HepG2 (cell line): ENCODE results near the gene SMNDC1. TPM values are rescaled to one million over a fixed set of nuclear protein-coding genes. Genes with fewer than 3 reads are reported as not detected.

Source experiments
- ATAC-seq: fragments of 200-7000 bp; cut with Tn5 transposase; 3 replicates; pipeline ENCODE4 v1.9.1; 2020; ENCODE audit warnings: mild to moderate bottlenecking, moderate library complexity
- BruUV-seq: library from RNA; stranded (reverse); fragments of 400-500 nt; replicated peaks from 2 replicates; lab custom pipeline; 2021; lab: Mats Ljungman, UMichigan
- CTCF ChIA-PET: fragments of 300-600 bp; formaldehyde crosslinking; extraction: SDS; loops from one replicate; lab custom pipeline; 2021; ENCODE audit warnings: low total read pairs, inconsistent platforms, low intra/inter-chr PET ratio; lab: Yijun Ruan, JAX
- POLR2A ChIA-PET: fragments of 350-600 bp; sonication (Branson Sonifier 250); formaldehyde crosslinking; loops from one replicate; lab custom pipeline; 2020; ENCODE audit warnings: antibody characterized with exemption, inconsistent platforms; lab: Yijun Ruan, JAX
- DNase-seq: peaks from one replicate; pipeline ENCODE4 v3.0.0-alpha.2; 2015; ENCODE audit warnings: low spot score
- FAIRE-seq: peaks from 3 replicates; lab custom pipeline; 2011; peaks lifted over from hg19 to GRCh38; lab: Jason Lieb, UNC
- H2AFZ ChIP-seq: one replicate; pipeline ENCODE4 v1.6.1; 2011; ENCODE audit warnings: low read length, inconsistent platforms
- H3K27ac ChIP-seq: fragments of 300-600 bp; 3 replicates; pipeline ENCODE4 v1.8.0; 2011; ENCODE audit warnings: mixed run types, mild to moderate bottlenecking, mixed read lengths, low read length, inconsistent platforms; ENCODE audit not compliant: insufficient read depth; ENCODE audit errors: extremely low read length
- H3K27me3 ChIP-seq, 2 experiments: fragments of 200-600 bp in 1 of 2; 2 replicates in 1 of 2; 3 replicates in 1 of 2; pipeline versions ENCODE4 v1.6.0 to v1.8.0; 2011; ENCODE audit warnings: low read length in 2 of 2, mild to moderate bottlenecking in 2 of 2, moderate library complexity in 2 of 2, inconsistent platforms in 1 of 2; ENCODE audit not compliant: insufficient read depth in 2 of 2, control insufficient read depth in 1 of 2
- H3K36me3 ChIP-seq, 2 experiments: fragments of 200-600 bp in 1 of 2; replicated peaks in 1 of 2; 2 replicates in 1 of 2; 3 replicates in 1 of 2; pipeline versions ENCODE4 v1.5.1 to v1.8.0; 2011; ENCODE audit warnings: low read length in 2 of 2, inconsistent platforms in 1 of 2; ENCODE audit not compliant: insufficient read depth in 2 of 2, control insufficient read depth in 1 of 2
- H3K4me1 ChIP-seq: 2 replicates; pipeline ENCODE4 v1.5.1; 2012; ENCODE audit warnings: low read length, inconsistent platforms; ENCODE audit not compliant: insufficient read depth
- H3K4me2 ChIP-seq: 2 replicates; pipeline ENCODE4 v1.6.0; 2011; ENCODE audit warnings: low read depth, low read length, inconsistent platforms
- H3K4me3 ChIP-seq, 3 experiments: fragments of 200-600 bp in 1 of 3; sonication (generic), shearing (Covaris generic) in 1 of 3; replicated peaks in 1 of 3; 2 replicates each; pipeline ENCODE4 v1.5.1; 2011 to 2016; ENCODE audit warnings: low read length in 3 of 3, inconsistent platforms in 2 of 3, low read depth in 2 of 3, mild to moderate bottlenecking in 2 of 3, control low read depth in 1 of 3, mixed read lengths in 1 of 3; ENCODE audit not compliant: insufficient read depth in 1 of 3
- H3K79me2 ChIP-seq: one replicate; pipeline ENCODE4 v1.6.1; 2011; ENCODE audit warnings: low read length, inconsistent platforms; ENCODE audit not compliant: insufficient read depth
- H3K9ac ChIP-seq: 2 replicates; pipeline ENCODE4 v1.6.0; 2011; ENCODE audit warnings: mild to moderate bottlenecking, low read depth, low read length, inconsistent platforms; ENCODE audit not compliant: insufficient read depth
- H3K9me3 ChIP-seq: 2 replicates; pipeline ENCODE4 v1.5.1; 2012; ENCODE audit warnings: mild to moderate bottlenecking, low read length
- H4K20me1 ChIP-seq: 2 replicates; pipeline ENCODE4 v1.6.0; 2011; ENCODE audit warnings: inconsistent platforms, mild to moderate bottlenecking, low read length, moderate library complexity; ENCODE audit not compliant: insufficient read depth
- ARNTL ChIP-seq: sonication (generic); formaldehyde crosslinking; IDR thresholded peaks from 2 replicates; pipeline ENCODE4 v1.4.0; 2020; ENCODE audit warnings: mild to moderate bottlenecking, missing genetic modification reagents
- CBFB ChIP-seq: sonication (generic); formaldehyde crosslinking; IDR thresholded peaks from 2 replicates; pipeline ENCODE4 v1.4.0; 2020; ENCODE audit warnings: missing genetic modification reagents
- EEA1 ChIP-seq: sonication (generic); formaldehyde crosslinking; IDR thresholded peaks from 2 replicates; pipeline ENCODE4 v1.5.1; 2020; ENCODE audit warnings: mild to moderate bottlenecking, missing genetic modification reagents, borderline replicate concordance
- SIN3B ChIP-seq: fragments of 150-350 bp; IDR thresholded peaks from 2 replicates; pipeline ENCODE4 v1.6.1; 2014; ENCODE audit warnings: low read length
- SMAD1 ChIP-seq: sonication (generic); formaldehyde crosslinking; IDR thresholded peaks from 2 replicates; pipeline ENCODE4 v1.4.0; 2020; ENCODE audit warnings: missing genetic modification reagents, low read depth, mild to moderate bottlenecking, borderline replicate concordance
- SP140L ChIP-seq: sonication (generic); formaldehyde crosslinking; IDR thresholded peaks from 2 replicates; pipeline ENCODE4 v1.4.0; 2020; ENCODE audit warnings: missing genetic modification reagents, borderline replicate concordance
- TCF12 ChIP-seq, 2 experiments: fragments of 450-650 bp in 1 of 2; sonication (generic) in 1 of 2; formaldehyde crosslinking in 1 of 2; IDR thresholded peaks; 2 replicates each; pipeline versions ENCODE4 v1.6.1 to v1.8.0; 2017 to 2022; ENCODE audit warnings: antibody characterized with exemption in 1 of 2, mild to moderate bottlenecking in 1 of 2, missing genetic modification reagents in 1 of 2, moderate library complexity in 1 of 2
- U2AF2 ChIP-seq: fragments of 200-400 bp; formaldehyde crosslinking; IDR thresholded peaks from 2 replicates; pipeline ENCODE4 v1.6.1; 2017; ENCODE audit warnings: low read depth, mild to moderate bottlenecking, low read length
- ZBED4 ChIP-seq: sonication (generic); formaldehyde crosslinking; IDR thresholded peaks from 2 replicates; pipeline ENCODE4 v1.4.0; 2020; ENCODE audit warnings: missing genetic modification reagents, borderline replicate concordance
- ZBTB1 ChIP-seq: sonication (generic); formaldehyde crosslinking; IDR thresholded peaks from 2 replicates; pipeline ENCODE4 v1.4.0; 2020; ENCODE audit warnings: missing genetic modification reagents, borderline replicate concordance
- ZFP37 ChIP-seq: sonication (generic); formaldehyde crosslinking; IDR thresholded peaks from 2 replicates; pipeline ENCODE4 v1.4.0; 2020; ENCODE audit warnings: missing genetic modification reagents, borderline replicate concordance
- ZNF101 ChIP-seq: sonication (generic); formaldehyde crosslinking; IDR thresholded peaks from 2 replicates; pipeline ENCODE4 v1.4.0; 2020; ENCODE audit warnings: mild to moderate bottlenecking, low read depth, missing genetic modification reagents, borderline replicate concordance
- ZNF770 ChIP-seq: sonication (generic); formaldehyde crosslinking; IDR thresholded peaks from 2 replicates; pipeline ENCODE4 v1.5.0; 2020; ENCODE audit warnings: mild to moderate bottlenecking, missing genetic modification reagents
- WGBS: methylation state at CpG from one replicate; pipeline ENCODE4 v1.1.6; 2017; ENCODE audit warnings: low lambda C conversion rate; 5-methylcytosine and 5-hydroxymethylcytosine counted together
- in situ Hi-C: cut with HindIII; loops from 2 replicates; pipeline ENCODE4 v1.10.0; 2017; ENCODE audit warnings: low pct_unique_long_range_greater_than_20kb; ENCODE audit not compliant: extremely low pct_ligation_motif_present
- intact Hi-C: fragments of 100-400 bp; cut with micrococcal nuclease; formaldehyde crosslinking; loops from one replicate; pipeline ENCODE4 v1.10.0; 2022; ENCODE audit not compliant: unreplicated experiment
- polyA plus RNA-seq, 8 experiments: library from polyadenylated mRNA; depleted of rRNA in 3 of 8; stranded (reverse) in 7 of 8; unstranded in 1 of 8; fragments of >200 nt; fragmentation: Illumina TruSeq in 4 of 8; extraction: Trizol in 4 of 8; gene quantifications; 2 replicates each; pipeline versions ENCODE4 v1.2.1 to v1.2.3, GENCODE V29; 2011 to 2016; ENCODE audit warnings: low read depth in 4 of 8, missing spikeins in 1 of 8, mixed read lengths in 1 of 8; ENCODE audit not compliant: insufficient read depth in 1 of 8
- total RNA-seq, 5 experiments: library from RNA; depleted of rRNA; stranded (reverse); fragments of >200 nt; fragmentation: Illumina TruSeq; extraction: Trizol; gene quantifications; 2 replicates each; pipeline ENCODE4 v1.2.3, GENCODE V29; 2016; ENCODE audit warnings: low read depth in 1 of 5

The SMNDC1 gene
- total and polyA plus RNA-seq, 2 of the 13 experiments (the other 11 are each of a cell fraction or from before 2014, with no cell fraction given), result 7.8 to 8.9 TPM

DNA sequence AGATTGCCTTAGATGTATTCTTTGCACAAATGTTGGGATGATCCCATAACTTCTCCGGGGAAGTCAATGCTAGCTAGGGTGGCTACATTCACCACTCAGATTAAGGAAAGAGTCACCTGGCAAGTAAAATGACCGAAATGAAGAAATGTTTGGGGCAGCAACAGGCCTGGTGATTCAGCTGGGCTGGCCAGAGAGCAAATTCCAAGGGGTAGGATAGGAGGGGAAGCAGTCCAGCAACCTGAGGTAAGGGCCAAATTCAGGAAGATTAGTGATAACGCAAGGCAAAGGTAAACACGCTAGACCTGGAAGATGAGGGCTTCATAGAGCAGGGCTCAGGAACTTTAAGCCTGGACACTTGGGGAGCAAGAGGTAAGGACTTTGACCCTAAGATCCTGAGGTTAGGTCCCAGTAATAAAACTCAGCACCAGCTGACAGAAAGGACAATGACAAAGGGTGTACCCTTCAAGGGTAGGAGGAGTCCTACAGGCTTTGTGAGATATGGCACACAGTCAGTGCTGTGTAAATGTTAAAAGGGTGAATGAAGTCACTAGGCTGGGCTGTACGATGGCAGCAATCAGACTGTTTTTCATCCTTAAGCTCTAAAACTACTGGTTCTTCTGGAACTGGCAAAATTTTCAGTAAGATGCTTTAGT is 22.7 kb upstream of the SMNDC1 start:
- Histone ChIP-seq H3K4me2 (no peak overlapping the region), H2AFZ (no peak overlapping the region), H3K79me2 (no peaks in the 10 kb centered on the region), H3K27me3 (peaks cover 0 to 21% of the 10 kb centered on the region in 2 experiments; a peak in 2 of 5 replicates), H3K4me3 (no peak overlapping the region), H4K20me1 (no peaks in the 10 kb centered on the region), H3K36me3 (no peaks in the 10 kb centered on the region), H3K9ac (no peak overlapping the region), H3K9me3 (no peaks in the 10 kb centered on the region), H3K4me1 (no peaks in the 10 kb centered on the region), H3K27ac (no peak overlapping the region)
- no TSS peak for BruUV-seq
- ChIA-PET POLR2A (no interaction called here), CTCF (no interaction called here)
- intact Hi-C loops (no loop called here), in situ Hi-C loops (no loop called here)
- DNase-seq, result no peak
- whole genome bisulfite sequencing, result 27% methylated on average over 5 of the region's 5 CpGs
- ATAC-seq, result no peak
- no peak for TF ChIP-seq ZBTB1
- no peak for TF ChIP-seq CBFB (CRISPR knock-in tag)
- no peak for TF ChIP-seq U2AF2
- no peak for TF ChIP-seq TCF12 (IDR thresholded peaks at IDR 0.05)
- no peak for TF ChIP-seq TCF12 (CRISPR knock-in tag; IDR thresholded peaks at IDR 0.05)
- no peak for TF ChIP-seq SIN3B
- TF ChIP-seq EEA1 (CRISPR knock-in tag), result no peak
- no peak for TF ChIP-seq ZNF770 (CRISPR knock-in tag)
- no peak for TF ChIP-seq ZBED4 (CRISPR knock-in tag)
- TF ChIP-seq SMAD1 (CRISPR knock-in tag), result no peak
- no peak for TF ChIP-seq ARNTL (CRISPR knock-in tag)
- no peak for TF ChIP-seq ZFP37 (CRISPR knock-in tag)
- no peak for TF ChIP-seq ZNF101 (CRISPR knock-in tag)
- TF ChIP-seq SP140L (CRISPR knock-in tag), result no peak
- FAIRE-seq, result no peak
